CD14-positive monocyte (primary cell): ENCODE results near the gene CYB5R4. TPM values are rescaled to one million over a fixed set of nuclear protein-coding genes. Genes with fewer than 3 reads are reported as not detected.

Experiments
- DNase-seq, 3 donors: peaks; one replicate each; pipeline ENCODE4 v3.0.0-alpha.2; 2011 to 2022
- H2AFZ ChIP-seq: 2 replicates; pipeline ENCODE4 v1.6.0; 2012; ENCODE audit warnings: mild to moderate bottlenecking, low read depth, low read length, inconsistent platforms; ENCODE audit not compliant: insufficient read depth, poor library complexity, severe bottlenecking
- H3K27ac ChIP-seq, 2 donors: 1 replicate in 1 of 2; 2 replicates in 1 of 2; pipeline ENCODE4 v1.5.1; 2012 to 2013; ENCODE audit warnings: low read length in 2 of 2, control low read depth in 1 of 2, inconsistent platforms in 1 of 2, low read depth in 1 of 2, mild to moderate bottlenecking in 1 of 2
- H3K27me3 ChIP-seq, 2 donors: one replicate each; pipeline versions ENCODE4 v1.6.0 to v1.6.1; 2011 to 2013; ENCODE audit warnings: low read length in 2 of 2; ENCODE audit not compliant: control insufficient read depth in 2 of 2, insufficient read depth in 2 of 2
- H3K36me3 ChIP-seq, 2 donors: replicated peaks in 1 of 2; 1 replicate in 1 of 2; 2 replicates in 1 of 2; pipeline versions ENCODE4 v1.5.1 to v1.6.1; 2012 to 2013; ENCODE audit warnings: low read length in 2 of 2, control low read depth in 1 of 2, inconsistent platforms in 1 of 2, mild to moderate bottlenecking in 1 of 2; ENCODE audit not compliant: insufficient read depth in 2 of 2, control insufficient read depth in 1 of 2
- H3K4me1 ChIP-seq, 2 donors: 1 replicate in 1 of 2; 2 replicates in 1 of 2; pipeline versions ENCODE4 v1.5.1 to v1.6.1; 2012 to 2013; ENCODE audit warnings: low read length in 2 of 2, control low read depth in 1 of 2, inconsistent platforms in 1 of 2, mild to moderate bottlenecking in 1 of 2, moderate library complexity in 1 of 2; ENCODE audit not compliant: insufficient read depth in 2 of 2, control insufficient read depth in 1 of 2
- H3K4me2 ChIP-seq: replicated peaks from 2 replicates; pipeline ENCODE3; 2012; ENCODE audit warnings: low read length, moderate library complexity, mild to moderate bottlenecking; ENCODE audit not compliant: poor library complexity, severe bottlenecking; ENCODE audit errors: extremely low read depth
- H3K4me3 ChIP-seq, 3 experiments: fragments of 200-600 bp in 1 of 3; sonication (generic) in 1 of 3; replicated peaks in 1 of 3; 1 replicate in 2 of 3; 2 replicates in 1 of 3; pipeline ENCODE4 v1.5.1; 2011 to 2013; ENCODE audit warnings: low read length in 3 of 3, mild to moderate bottlenecking in 3 of 3, control low read depth in 2 of 3, low read depth in 2 of 3, inconsistent platforms in 1 of 3, moderate library complexity in 1 of 3
- H3K79me2 ChIP-seq: 2 replicates; pipeline ENCODE4 v1.6.0; 2012; ENCODE audit warnings: mild to moderate bottlenecking, control low read depth, inconsistent platforms, low read length, moderate library complexity; ENCODE audit not compliant: insufficient read depth
- H3K9ac ChIP-seq: 2 replicates; pipeline ENCODE4 v1.6.0; 2017; ENCODE audit warnings: low read length, mild to moderate bottlenecking; ENCODE audit not compliant: insufficient read depth, poor library complexity, severe bottlenecking
- H3K9me3 ChIP-seq, 2 donors: replicated peaks in 1 of 2; 1 replicate in 1 of 2; 2 replicates in 1 of 2; pipeline versions ENCODE4 v1.5.1 to v1.6.1; 2012 to 2013; ENCODE audit warnings: low read length in 2 of 2, control low read depth in 1 of 2; ENCODE audit not compliant: control insufficient read depth in 1 of 2, insufficient read depth in 1 of 2
- H4K20me1 ChIP-seq: 2 replicates; pipeline ENCODE4 v1.6.0; 2012; ENCODE audit warnings: mild to moderate bottlenecking, low read length, control low read depth, moderate library complexity; ENCODE audit not compliant: insufficient read depth
- H3K27ac Mint-ChIP-seq, 7 donors: one replicate each; pipeline ENCODE4 v1.8.0; 2020; ENCODE audit warnings: mild to moderate bottlenecking in 7 of 7, mixed read lengths in 7 of 7, moderate library complexity in 6 of 7, inconsistent platforms in 2 of 7
- H3K27me3 Mint-ChIP-seq, 3 donors: one replicate each; pipeline ENCODE4 v1.8.0; 2021 to 2022; ENCODE audit warnings: low read depth in 3 of 3, mild to moderate bottlenecking in 3 of 3, mixed read lengths in 3 of 3, moderate library complexity in 3 of 3, inconsistent platforms in 1 of 3
- H3K36me3 Mint-ChIP-seq, 2 donors: one replicate each; pipeline ENCODE4 v1.8.0; 2020; ENCODE audit warnings: mixed read lengths in 2 of 2, inconsistent platforms in 1 of 2, mild to moderate bottlenecking in 1 of 2
- H3K4me1 Mint-ChIP-seq: one replicate; pipeline ENCODE4 v1.8.0; 2020; ENCODE audit warnings: mild to moderate bottlenecking, mixed read lengths
- H3K4me3 Mint-ChIP-seq, 2 donors: one replicate each; pipeline ENCODE4 v1.8.0; 2020; ENCODE audit warnings: mild to moderate bottlenecking in 2 of 2, mixed read lengths in 2 of 2, moderate library complexity in 1 of 2
- H3K9me3 Mint-ChIP-seq, 7 donors: one replicate each; pipeline ENCODE4 v1.8.0; 2020 to 2022; ENCODE audit warnings: mixed read lengths in 7 of 7, mild to moderate bottlenecking in 6 of 7, moderate library complexity in 6 of 7, inconsistent platforms in 2 of 7
- CTCF ChIP-seq: fragments of 200-600 bp; IDR thresholded peaks from one replicate; pipeline ENCODE4 v1.8.0; 2022; ENCODE audit warnings: antibody characterized with exemption, mild to moderate bottlenecking
- WGBS: methylation state at CpG from one replicate; pipeline ENCODE4 v1.1.5; 2013; ENCODE audit warnings: missing lambda C conversion rate; ENCODE audit not compliant: insufficient coverage; 5-methylcytosine and 5-hydroxymethylcytosine counted together
- intact Hi-C, 2 donors: fragments of 100-400 bp; cut with micrococcal nuclease; formaldehyde crosslinking; loops; one replicate each; pipeline versions ENCODE4 v1.15.0 to v1.15.1; 2023
- polyA plus RNA-seq, 3 donors: library from polyadenylated mRNA; depleted of rRNA in 1 of 3; unstranded in 2 of 3; stranded (reverse) in 1 of 3; fragments of 300-500 nt in 2 of 3; fragments of >200 nt in 1 of 3; fragmentation: Illumina TruSeq in 2 of 3; gene quantifications; 1 replicate in 2 of 3; 2 replicates in 1 of 3; pipeline ENCODE4 v1.2.3, GENCODE V29; 2012 to 2021

CYB5R4 gene
- polyA plus RNA-seq, 3 donors: 30.5 to 120 (median 116) TPM

GRCh38 chr6:83838727-83839126, 20.8 kb upstream of the CYB5R4 start:
- no peaks in the 10 kb centered on the region for H3K36me3 ChIP-seq
- Mint-ChIP-seq H3K27ac (no peak overlapping the region), H3K27me3 (peaks cover 0 to 2% (median 0%) of the 10 kb centered on the region in 3 donors), H3K4me1 (no peaks in the 10 kb centered on the region), H3K4me3 (no peak overlapping the region), H3K36me3 (no peaks in the 10 kb centered on the region), H3K9me3 (peaks cover 3 to 18% (median 6%) of the 10 kb centered on the region in 7 donors)
- H3K9ac ChIP-seq: no peak overlapping the region
- no peak overlapping the region for H2AFZ ChIP-seq
- no peaks in the 10 kb centered on the region for H3K4me1 ChIP-seq
- H4K20me1 ChIP-seq: no peaks in the 10 kb centered on the region
- intact Hi-C loops: no loop called here
- no peak for DNase-seq
- H3K9me3 ChIP-seq: peaks cover 0 to 13% of the 10 kb centered on the region in 2 donors
- no peak for TF ChIP-seq CTCF
- WGBS: 100% methylated on average over 3 of the region's 6 CpGs
- H3K27ac ChIP-seq: no peak overlapping the region
- no peak overlapping the region for H3K4me3 ChIP-seq
- H3K4me2 ChIP-seq: no peak overlapping the region
- H3K79me2 ChIP-seq: no peaks in the 10 kb centered on the region
- H3K27me3 ChIP-seq: no peaks in the 10 kb centered on the region

GRCh38 chr6:83844170-83844569, 15.3 kb upstream of the CYB5R4 start:
- no peak overlapping the region for H3K4me2 ChIP-seq
- H4K20me1 ChIP-seq: no peaks in the 10 kb centered on the region
- peaks cover 3 to 10% (median 5%) of the 10 kb centered on the region in 3 donors for H3K27me3 Mint-ChIP-seq
- H3K4me1 Mint-ChIP-seq: peaks cover 2% of the 10 kb centered on the region
- peaks cover 0 to 5% (median 2%) of the 10 kb centered on the region in 7 donors for H3K9me3 Mint-ChIP-seq
- no CpG with 5 or more reads among the region's 3 CpGs for WGBS
- peaks cover 0 to 4% of the 10 kb centered on the region in 2 donors for H3K27me3 ChIP-seq
- H3K27ac Mint-ChIP-seq: no peak overlapping the region
- no peaks in the 10 kb centered on the region for H3K36me3 ChIP-seq
- no peaks in the 10 kb centered on the region for H3K4me1 ChIP-seq
- peaks cover 0 to 4% of the 10 kb centered on the region in 2 donors for H3K9me3 ChIP-seq
- TF ChIP-seq CTCF: no peak
- H2AFZ ChIP-seq: no peak overlapping the region
- no peak overlapping the region for H3K4me3 Mint-ChIP-seq
- no peak overlapping the region for H3K9ac ChIP-seq
- H3K27ac ChIP-seq: no peak overlapping the region
- intact Hi-C loops: no loop called here
- no peaks in the 10 kb centered on the region for H3K36me3 Mint-ChIP-seq
- no peak overlapping the region for H3K4me3 ChIP-seq
- no peak for DNase-seq
- no peaks in the 10 kb centered on the region for H3K79me2 ChIP-seq
